Coronary artery (tissue), 2 donors: ENCODE results near the gene STMP1.
A peak's percentile ranks its signal among the peaks of the same experiment; 100 is the strongest.

Experiments used
- DNase-seq: peaks from one replicate; pipeline ENCODE4 v3.0.0-alpha.2; 2017; ENCODE audit warnings: low spot score
- H3K27ac ChIP-seq, 2 donors: fragments of 200-600 bp; sonication (generic); one replicate each; pipeline ENCODE4 v1.5.1; 2016 to 2019
- H3K4me3 ChIP-seq: fragments of 200-600 bp; sonication (generic); 2 replicates; pipeline ENCODE4 v1.5.1; 2016; ENCODE audit warnings: mild to moderate bottlenecking, moderate library complexity
- TF ChIP-seq, protein P1 (sequence below): fragments of 200-600 bp; sonication (generic); IDR thresholded peaks from one replicate; pipeline ENCODE4 v1.5.1; 2019; ENCODE audit warnings: antibody characterized with exemption

Gene STMP1

DNA sequence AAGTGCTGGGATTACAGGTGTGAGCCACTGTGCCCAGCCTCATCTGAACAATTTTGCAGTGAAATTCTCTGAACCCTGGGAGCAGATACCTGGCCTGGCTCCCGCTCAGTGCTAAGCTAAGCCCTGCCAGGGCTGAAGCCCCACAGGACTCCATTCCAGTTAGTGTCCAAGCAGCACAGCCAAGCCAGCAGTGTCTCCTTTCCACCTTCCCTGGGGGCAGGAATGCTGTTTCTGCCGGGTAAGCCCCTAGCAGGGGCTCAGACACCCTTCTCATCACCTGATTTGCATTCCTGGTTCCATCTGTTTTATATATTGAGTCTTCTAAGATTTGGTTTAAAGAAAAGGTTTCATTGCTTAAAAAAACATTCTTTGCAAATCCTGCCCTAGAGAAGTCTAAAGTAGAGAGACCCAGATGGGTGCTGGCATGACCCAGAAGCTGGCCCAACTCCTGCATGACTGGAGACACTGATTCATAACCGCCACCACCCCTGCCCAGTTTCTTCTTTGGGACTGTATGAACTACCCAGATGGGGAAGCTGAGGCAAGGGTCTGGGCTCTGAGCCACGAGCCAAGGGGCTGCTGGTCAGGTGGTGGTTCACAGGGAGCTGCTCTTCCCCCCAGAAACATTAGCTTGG, 51.6 kb downstream of the STMP1 start:
- Histone ChIP-seq H3K27ac (peak overlapping the region; percentile 59 to 75), H3K4me3 (peak overlapping the region; percentile 30)
- no peak for DNase-seq
- TF ChIP-seq, protein P1, sequence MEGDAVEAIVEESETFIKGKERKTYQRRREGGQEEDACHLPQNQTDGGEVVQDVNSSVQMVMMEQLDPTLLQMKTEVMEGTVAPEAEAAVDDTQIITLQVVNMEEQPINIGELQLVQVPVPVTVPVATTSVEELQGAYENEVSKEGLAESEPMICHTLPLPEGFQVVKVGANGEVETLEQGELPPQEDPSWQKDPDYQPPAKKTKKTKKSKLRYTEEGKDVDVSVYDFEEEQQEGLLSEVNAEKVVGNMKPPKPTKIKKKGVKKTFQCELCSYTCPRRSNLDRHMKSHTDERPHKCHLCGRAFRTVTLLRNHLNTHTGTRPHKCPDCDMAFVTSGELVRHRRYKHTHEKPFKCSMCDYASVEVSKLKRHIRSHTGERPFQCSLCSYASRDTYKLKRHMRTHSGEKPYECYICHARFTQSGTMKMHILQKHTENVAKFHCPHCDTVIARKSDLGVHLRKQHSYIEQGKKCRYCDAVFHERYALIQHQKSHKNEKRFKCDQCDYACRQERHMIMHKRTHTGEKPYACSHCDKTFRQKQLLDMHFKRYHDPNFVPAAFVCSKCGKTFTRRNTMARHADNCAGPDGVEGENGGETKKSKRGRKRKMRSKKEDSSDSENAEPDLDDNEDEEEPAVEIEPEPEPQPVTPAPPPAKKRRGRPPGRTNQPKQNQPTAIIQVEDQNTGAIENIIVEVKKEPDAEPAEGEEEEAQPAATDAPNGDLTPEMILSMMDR = no peak

DNA sequence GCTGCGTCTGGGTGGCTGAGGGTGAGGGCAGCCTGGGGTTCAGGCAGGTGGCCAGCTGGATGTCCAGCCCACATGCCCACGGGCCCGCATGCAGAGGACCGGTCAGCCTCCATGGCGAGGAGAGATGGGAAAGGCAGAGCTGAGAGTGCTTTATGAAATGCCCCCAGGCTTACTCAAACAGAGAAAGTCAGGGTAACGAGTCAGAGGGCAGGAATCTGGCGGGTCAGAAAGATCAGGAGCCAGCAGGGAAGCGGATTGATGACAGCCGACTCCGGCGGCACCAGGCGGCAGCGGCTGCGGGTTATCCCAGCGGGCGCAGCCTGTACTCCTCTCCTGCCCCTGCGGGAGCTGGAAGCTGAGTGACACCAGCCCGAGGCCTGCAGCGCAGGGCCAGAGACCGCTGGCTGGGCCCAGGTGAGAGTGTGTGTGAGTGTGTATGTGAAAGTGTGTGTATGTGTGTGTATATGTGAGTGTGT, 52.3 kb downstream of the STMP1 start:
- TF ChIP-seq, protein P1 = no peak
- H3K4me3 ChIP-seq = peak overlapping the region; percentile 30
- DNase-seq = no peak
- H3K27ac ChIP-seq = peak overlapping the region; percentile 59 to 75

DNA sequence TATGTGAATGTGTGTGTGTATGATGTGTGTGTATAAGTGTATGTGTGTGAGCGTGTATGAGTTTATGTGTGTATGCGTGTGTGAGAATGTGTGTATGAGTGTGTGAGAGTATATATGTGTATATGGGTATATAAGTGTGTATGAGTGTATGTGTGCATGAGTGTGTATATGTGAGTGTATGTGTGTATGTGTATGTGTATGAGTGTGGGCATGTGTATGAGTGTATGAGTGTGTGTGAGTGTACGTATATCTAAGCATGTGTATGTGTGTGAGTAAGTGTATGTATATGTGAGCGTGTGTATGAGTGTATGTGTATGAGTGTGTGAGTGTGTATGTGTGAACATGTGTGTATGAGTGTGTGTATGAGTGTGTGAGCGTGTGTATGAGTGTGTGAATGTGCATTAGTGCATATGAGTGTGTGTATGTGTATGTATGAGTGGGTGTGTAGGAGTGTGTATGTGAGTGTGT, 52.8 kb downstream of the STMP1 start:
- TF ChIP-seq, protein P1 = no peak
- DNase-seq = no peak
- Histone ChIP-seq H3K4me3 (peak overlapping the region; percentile 30), H3K27ac (peak overlapping the region in 1 of 2 donors; percentile 75)

DNA sequence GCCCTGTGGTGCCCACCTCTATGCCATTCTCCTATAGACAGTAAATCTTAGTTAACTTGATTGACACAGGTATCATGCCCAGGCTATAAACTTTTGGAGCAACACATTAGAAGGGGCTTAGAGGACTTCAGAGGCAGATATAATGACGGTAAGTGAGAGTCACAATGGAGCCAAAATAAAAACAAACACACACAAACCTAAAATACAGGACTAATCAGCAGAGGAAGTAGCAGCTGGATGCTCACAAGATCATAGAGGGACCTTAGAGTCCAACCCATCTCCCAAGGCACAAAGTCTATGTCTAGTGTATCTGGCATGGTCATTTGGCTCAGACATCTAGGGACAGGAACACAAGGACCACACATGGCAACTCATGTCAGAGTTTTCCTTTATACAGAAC, 53.4 kb downstream of the STMP1 start:
- Histone ChIP-seq H3K4me3 (no peak overlapping the region), H3K27ac (no peak overlapping the region)
- DNase-seq = no peak
- TF ChIP-seq, protein P1 = no peak

DNA sequence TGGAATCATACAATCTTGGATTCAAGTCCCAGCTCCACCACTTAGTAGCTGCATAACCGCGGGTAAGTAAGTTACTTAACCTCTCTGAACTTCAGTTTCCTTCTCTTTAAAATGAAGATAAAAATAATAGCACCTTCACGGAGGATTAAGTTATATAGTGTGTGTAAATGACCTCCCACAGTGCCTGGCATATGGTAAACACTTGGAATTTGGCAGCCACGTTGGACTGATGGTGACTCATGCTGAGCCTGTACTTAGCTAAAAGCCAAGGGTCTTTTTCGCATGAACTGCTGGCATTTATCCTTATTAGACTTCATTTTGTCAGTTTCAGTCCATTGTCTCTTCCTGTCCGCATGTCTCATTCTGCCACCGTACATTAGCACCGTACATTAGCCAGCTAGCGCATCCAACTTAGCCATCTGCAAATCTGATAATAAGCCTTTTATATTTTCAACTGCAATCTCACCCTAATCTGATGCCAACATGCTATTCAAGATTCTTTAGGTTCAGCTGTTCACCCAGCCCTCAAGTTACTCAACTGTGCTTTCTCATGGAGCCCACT, 54.4 kb downstream of the STMP1 start:
- TF ChIP-seq, protein P1 = no peak
- Histone ChIP-seq H3K4me3 (no peak overlapping the region), H3K27ac (no peak overlapping the region)
- no peak for DNase-seq

DNA sequence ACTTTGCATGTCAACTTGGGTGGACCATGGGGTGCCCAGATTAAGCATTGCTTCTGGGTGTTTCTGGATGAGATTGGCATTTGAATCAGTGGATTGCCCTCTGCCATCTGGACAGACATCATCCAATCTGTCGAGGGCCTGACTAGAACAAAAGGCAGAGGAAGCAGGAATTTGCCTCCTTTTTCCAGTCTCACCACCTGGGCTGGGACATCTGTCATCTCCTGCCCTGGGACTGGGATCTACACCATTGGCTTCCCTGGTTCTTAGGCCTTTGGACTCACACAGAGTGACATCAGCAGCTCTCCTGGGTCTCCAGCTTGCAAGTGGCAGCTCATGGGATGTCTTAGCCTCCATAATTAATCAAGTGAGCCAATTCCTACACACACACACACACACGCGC, 55.4 kb downstream of the STMP1 start:
- Histone ChIP-seq H3K27ac (no peak overlapping the region), H3K4me3 (no peak overlapping the region)
- TF ChIP-seq, protein P1 = no peak
- DNase-seq = no peak

DNA sequence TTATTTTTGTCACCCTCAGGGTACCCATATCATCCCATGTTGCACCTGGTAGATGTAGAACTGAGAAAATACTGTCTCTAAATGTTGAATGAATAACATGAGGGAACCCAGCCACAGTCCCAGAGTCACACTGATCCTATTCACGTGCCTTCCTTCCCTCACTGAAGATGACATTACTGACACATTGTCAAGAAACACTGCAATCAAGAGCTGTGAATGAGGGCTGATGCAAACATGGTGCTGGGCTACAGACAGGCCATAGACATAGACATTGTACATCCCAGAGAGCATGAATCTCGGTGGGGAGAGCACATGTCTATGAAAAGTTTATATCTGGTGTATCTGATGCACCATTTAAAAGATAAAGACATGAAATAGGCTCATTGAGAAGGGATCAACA, 55.9 kb downstream of the STMP1 start:
- TF ChIP-seq, protein P1 = no peak
- DNase-seq = no peak
- no peak overlapping the region for H3K27ac ChIP-seq
- H3K4me3 ChIP-seq = no peak overlapping the region
